Measurements from ENCODE around the gene SLC9A9.

SLC9A9 gene

GRCh38 chr3:143676021-143676420 lies 172.2 kb downstream of the SLC9A9 start:
- no peak for DNase-seq

DNA sequence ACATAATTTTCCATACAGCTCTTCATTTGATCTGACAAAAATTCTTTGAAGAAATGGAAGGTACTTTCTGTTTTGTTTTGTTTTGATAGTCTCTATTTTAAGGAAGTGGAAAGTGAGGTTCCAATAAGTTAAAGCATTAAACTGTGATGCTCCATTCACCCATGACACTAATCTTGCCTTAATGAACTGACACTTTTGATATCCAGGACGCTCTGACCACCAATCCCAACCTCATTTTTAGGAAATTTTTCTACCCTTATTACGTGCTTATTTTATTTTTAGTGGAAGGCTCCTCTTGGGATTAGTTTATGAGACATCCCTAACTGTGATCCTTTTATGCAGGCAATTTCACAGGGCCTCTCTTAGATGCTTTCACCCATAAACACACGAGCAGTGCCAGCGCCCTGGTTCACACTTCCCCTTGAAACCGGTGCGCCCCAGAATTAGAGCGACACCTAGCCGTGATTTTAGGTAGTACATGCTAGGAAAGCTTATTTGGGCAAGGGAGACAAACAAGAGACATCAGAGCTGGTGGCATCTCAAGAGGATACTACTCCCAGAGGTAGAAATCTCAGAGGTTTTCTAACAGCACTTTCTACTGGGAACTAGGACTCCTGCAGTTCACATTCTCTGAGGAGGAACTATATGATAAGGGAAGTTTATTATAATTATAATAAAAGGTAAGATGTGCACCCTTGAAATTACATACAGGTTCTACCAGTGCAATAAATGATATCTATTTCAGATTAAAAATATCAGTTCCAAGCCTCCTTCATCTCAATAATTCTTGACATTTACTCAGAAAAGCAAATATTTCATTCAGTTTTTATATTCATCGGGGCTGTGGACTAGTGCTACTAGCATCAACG lies 173.9 kb downstream of the SLC9A9 start:
- DNase-seq = peak; percentile 66

DNA sequence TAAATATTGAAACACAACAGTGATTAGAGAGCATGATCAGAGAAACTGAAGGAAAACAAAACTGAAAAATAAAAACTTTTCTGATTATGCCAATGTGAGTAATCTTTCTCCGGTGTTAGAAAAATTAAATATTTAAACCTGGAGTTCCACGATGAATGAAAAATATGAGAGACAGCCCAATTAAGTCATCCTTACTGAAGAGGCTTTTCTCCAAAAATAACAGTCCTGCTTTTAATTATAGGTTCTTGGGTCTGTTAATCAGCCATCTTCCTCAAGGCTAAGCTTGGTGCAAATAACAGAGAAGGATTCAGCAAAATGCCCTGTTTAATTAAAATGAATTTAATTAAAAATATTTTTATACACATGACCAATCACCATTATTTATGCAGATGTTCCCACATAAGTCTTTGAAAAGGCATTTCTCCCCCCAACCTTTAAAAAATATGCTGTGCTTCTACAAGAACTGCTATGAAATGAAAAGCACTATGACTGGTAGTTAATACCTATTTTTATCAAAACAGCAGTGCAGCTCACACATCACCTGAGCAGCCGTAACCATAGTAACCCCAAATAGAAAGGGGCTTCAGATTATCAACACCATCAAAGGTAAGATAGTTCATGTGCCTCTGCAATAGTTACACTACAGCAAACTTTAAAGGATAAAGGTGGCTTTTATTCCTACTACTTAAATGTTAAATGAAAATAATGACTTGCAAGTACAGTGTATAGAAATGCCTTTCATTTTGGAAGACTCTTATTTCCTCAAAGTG lies 175.7 kb downstream of the SLC9A9 start:
- DNase-seq = no peak

- no peak for DNase-seq
Measured at GRCh38 chr3:143671626-143672025, 176.6 kb downstream of the SLC9A9 start.

GRCh38 chr3:143668924-143669790 lies 179.1 kb downstream of the SLC9A9 start:
- no peak for DNase-seq

GRCh38 chr3:143668385-143668784 lies 179.9 kb downstream of the SLC9A9 start:
- DNase-seq = no peak

DNA sequence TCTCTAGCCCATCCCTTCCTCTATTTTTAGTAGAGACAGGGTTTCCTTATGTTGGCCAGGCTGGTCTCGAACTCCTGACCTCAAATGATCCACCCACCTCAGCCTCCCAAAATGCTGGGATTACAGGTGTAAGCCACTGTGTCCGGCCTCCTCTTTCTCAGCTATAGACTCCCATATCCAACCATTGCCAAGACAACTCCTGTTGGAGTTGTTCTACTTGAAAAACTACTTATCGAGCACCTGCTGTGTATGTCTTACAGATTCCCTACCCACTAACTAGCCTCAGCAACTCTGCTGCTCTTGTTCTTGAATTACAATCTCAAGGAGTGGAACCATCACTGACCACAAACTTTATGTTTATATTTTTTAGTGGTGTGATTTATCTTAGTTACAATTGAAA lies 186.6 kb downstream of the SLC9A9 start:
- no peak for DNase-seq

- DNase-seq = no peak
Measured at GRCh38 chr3:143658861-143659260, 189.4 kb downstream of the SLC9A9 start.

GRCh38 chr3:143658116-143658515 lies 190.2 kb downstream of the SLC9A9 start:
- DNase-seq = no peak

DNA sequence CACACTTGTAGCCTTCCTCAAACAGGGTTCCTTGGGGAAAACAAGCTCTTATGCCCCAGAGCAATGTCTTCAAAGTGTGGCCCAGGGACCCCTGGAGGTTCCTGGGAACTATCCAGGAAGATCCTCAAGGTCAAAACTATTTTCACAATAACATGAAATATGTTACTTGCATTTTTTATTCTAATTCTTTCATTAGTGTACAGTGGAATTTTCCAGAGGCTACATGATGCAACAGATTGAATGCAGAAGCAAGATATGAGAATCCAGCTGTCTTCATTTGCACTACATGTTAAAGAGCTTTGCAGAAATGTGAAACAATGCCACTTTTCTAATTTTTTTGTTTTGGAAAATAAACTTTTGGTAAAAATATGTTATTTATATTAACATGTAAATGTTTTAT lies 190.9 kb downstream of the SLC9A9 start:
- DNase-seq = no peak

- no peak for DNase-seq
Measured at GRCh38 chr3:143654906-143655305, 193.4 kb downstream of the SLC9A9 start.

DNA sequence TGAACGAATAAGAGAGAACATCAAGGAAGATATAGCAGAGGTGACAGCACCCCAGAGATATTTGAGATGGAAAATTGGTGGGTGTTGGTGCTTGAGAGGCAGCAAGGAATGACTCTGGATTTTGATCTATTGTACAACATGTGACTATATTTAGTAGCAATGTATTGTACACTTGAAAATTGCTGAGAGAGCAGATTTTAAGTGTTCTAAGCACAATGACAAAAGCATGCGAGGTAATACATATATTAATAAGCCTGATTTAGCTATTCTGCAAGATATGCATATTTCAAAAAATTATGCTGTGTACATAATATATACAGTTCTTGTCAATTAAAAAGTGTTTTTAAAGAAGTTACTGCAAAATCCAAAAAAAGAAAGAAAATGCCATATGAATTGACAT lies 194.3 kb downstream of the SLC9A9 start:
- DNase-seq = no peak

DNA sequence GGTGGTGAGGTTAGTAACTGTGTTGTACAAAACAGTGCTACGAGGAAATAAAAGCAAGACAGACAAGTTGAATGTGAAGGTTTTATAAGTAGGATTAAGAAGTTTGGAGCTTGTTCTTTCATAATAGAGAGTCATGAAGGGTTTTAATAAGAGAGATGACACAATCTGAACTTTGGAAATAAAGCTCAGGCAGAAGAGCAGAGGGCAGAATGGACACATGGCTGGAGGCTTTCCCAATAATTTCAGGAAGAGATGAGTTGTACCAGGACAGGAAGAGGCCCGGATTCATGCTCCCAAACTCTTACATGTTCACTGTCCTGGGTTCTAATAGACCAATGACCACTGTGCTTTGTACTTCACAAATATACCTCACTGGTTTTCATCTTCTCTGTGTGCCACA lies 194.8 kb downstream of the SLC9A9 start:
- DNase-seq = no peak

DNA sequence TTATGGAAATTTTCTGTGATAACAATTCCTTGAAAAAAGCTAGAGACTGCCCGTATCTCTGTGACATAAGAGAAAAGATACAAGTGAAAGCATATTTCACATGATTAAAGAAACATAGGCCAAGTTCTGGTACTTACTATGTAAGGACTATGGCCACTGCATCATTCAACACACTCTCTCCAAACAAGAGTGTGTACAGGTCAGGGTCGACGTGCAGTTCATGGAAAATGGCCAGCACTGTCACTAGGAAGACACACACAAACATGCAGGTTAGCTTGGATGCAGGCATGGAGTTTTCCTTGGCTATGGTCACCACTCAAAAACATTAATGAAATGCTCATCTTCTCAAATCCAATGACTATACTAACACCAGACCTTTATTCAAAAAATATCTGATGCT lies 196.2 kb downstream of the SLC9A9 start:
- DNase-seq = no peak

- DNase-seq = no peak
Measured at GRCh38 chr3:143650827-143651226, 197.4 kb downstream of the SLC9A9 start.

DNA sequence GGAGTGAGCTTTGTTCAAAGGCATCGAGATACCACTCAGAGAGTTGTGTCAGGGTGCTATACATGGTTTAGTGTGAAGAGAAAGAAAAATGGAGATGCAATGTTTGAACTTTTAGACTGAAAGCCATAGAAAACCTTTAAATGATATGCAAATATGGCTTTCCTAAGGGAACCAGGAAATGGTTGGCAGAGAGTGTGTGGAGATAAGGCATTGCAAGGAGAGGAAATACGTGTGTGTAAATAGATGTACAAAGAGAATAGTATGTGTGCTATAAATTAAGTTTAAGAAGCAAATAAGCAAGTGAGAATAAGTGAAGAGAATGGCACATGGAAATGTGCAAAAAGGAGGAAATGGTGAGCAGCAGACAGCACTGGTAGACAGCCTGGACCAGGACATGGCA lies 198.1 kb downstream of the SLC9A9 start:
- DNase-seq = no peak

DNA sequence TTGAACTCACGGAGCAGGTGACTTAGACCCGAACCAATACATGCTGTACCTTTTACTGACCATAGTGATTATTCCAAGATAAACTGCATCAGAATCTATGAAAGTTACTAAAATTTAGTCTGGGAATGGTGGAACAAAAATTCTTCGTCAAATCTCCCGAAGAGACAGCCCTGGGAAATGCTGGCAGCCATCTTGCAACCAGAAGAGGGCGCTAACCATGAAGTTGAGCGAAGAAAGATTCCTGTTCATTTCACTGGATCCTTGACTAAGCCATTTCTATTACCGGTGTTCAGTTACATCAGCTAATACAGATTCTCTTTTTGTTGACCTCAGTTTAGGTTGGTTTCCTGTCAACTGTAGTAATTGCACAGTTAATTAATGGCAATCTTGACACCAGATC lies 199.6 kb downstream of the SLC9A9 start:
- DNase-seq = no peak

GRCh38 chr3:143648218-143648617 lies 200.1 kb downstream of the SLC9A9 start:
- no peak for DNase-seq

DNA sequence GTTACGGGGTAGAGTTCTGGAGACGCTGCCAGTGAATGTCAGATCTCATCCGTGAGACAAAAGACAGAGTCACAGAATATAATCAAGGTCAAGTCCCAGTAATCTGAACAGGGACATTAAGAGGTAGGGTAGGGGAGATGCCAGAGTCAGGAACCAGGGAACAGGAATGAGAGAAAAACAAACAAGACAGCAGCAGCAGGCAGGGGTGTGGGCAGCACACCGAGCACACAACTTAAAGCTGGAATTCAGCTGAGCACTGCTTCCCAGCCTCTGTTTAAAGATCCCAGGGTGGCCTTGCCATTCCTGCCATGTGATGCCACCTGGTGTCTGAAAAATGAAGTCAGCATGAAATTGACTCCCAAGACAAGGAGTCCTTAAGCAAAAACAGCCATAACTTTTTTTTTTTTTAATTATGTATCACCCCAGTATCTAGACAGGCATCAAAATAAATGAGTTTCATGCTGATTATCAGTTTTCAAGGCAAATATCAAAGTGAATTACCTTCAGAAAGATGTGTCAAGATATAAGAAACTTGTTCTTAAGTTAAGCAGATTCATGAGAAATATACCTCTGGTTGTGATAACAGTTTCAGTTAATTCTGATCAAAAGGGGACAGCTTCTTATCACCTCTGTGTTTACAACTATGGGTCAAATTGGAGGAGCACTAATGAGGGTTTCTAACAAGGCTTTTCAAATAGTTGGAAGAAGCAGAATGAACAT lies 203.7 kb downstream of the SLC9A9 start:
- DNase-seq = peak; percentile 63

GRCh38 chr3:143643905-143644304 lies 204.4 kb downstream of the SLC9A9 start:
- DNase-seq = no peak

DNA sequence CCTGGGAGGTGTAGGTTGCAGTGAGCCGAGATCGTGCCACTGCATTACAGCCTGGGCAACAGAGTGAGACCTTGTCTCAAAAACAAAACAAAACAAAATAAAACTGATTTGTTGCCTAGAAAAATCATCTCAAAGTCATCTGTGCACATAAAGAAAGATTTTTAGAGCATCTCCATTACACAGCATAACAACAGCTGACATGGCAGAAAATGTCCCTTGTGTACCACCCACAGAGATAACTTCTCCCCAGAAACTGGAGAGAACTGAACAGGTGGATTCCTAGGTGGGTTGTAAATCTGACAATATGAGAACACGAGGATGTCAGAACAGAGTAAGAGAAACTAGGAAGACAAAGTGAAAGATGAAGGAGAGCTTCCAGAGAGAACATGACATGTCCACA lies 207.5 kb downstream of the SLC9A9 start:
- no peak for DNase-seq

DNA sequence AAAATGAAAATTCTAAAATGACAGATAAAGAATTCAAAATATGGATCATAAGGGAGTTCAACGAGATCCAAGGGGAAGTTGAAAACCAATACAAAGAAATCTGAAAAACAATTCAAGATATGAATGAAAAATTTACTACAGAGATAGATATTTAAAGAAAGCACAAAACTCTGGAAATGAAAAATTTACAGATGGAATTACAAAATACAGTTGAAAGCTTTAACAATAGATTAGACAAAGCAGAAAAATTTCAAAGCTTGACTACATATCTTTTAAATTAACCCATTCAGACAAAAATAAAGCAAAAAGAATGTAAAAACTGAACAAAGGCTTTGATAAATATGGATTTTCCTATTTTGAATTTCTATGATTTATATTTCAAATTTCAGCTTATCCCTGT lies 211.1 kb downstream of the SLC9A9 start:
- no peak for DNase-seq

DNA sequence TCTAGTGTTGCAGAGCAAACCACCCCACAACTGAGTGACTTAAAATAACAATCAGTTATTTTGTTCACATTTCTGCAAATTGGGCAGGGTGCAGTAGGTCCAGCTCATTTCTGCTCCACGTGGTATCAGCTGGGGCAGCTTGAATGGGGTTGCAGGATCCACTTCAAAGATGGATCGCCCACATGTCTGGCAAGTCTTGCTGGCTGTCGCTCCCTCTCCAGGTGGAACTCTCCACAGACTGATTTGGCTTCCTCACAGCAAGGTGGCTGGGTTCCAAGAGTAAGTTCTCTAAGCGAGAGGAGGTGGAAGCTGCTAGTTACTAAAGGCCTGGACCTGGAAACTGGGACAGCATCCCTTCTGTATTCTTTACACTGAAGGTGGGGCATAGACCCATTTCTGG lies 213.3 kb downstream of the SLC9A9 start:
- no peak for DNase-seq
